ENCODE measurements around the gene TRABD2A. TPM values are rescaled to one million over a fixed set of nuclear protein-coding genes. Genes with fewer than 3 reads are reported as not detected.

The TRABD2A gene
- total and polyA plus RNA-seq, 9 of the 15 experiments (the other 6 are each of a cell fraction or from before 2014, with no cell fraction given): 0.07 to 0.45 (median 0.25) TPM

Other genes starting within 250 kb of the TRABD2A start
- gene TMSB10, start 24.6 kb upstream of the TRABD2A start, total RNA-seq (2014; rRNA removed): 1,173 and 2,226 TPM in 2 replicates
- 959 and 1,048 TPM in 2 replicates for gene TMSB10, start 24.6 kb upstream of the TRABD2A start, total RNA-seq (2014; rRNA removed; fragmentation: Illumina TruSeq; extraction: Trizol)
- gene TMSB10, start 24.6 kb upstream of the TRABD2A start, total RNA-seq (2015; rRNA removed; fragmentation: Illumina TruSeq; extraction: Trizol): 1,394 and 1,397 TPM in 2 replicates
- 583 and 608 TPM in 2 replicates for gene TMSB10, start 24.6 kb upstream of the TRABD2A start, total RNA-seq (2021)
- gene TMSB10, start 24.6 kb upstream of the TRABD2A start, polyA plus RNA-seq (2011; rRNA removed): 266 and 531 TPM in 2 replicates
- gene TMSB10, start 24.6 kb upstream of the TRABD2A start, polyA plus RNA-seq (2014; fragmentation: Illumina TruSeq; extraction: Trizol): 1,329 TPM in 2 replicates
- 100 to 1,000 TPM; 382 to 669 TPM for gene TMSB10, start 24.6 kb upstream of the TRABD2A start, polyA plus RNA-seq (2014; fragmentation: Nextera tagmentation; extraction: Ambion mirVana)
- 1,359 and 1,607 TPM in 2 replicates for gene TMSB10, start 24.6 kb upstream of the TRABD2A start, polyA plus RNA-seq (2014; rRNA removed)
- 30.7 and 34.7 TPM in 2 replicates for gene KCMF1, start 90.1 kb upstream of the TRABD2A start, total RNA-seq (2014; rRNA removed)
- gene KCMF1, start 90.1 kb upstream of the TRABD2A start, total RNA-seq (2014; rRNA removed; fragmentation: Illumina TruSeq; extraction: Trizol): 61.3 and 73.9 TPM in 2 replicates
- 46.5 and 47.0 TPM in 2 replicates for gene KCMF1, start 90.1 kb upstream of the TRABD2A start, total RNA-seq (2015; rRNA removed; fragmentation: Illumina TruSeq; extraction: Trizol)
- 68.8 and 69.5 TPM in 2 replicates for gene KCMF1, start 90.1 kb upstream of the TRABD2A start, total RNA-seq (2021)
- 57.7 and 88.2 TPM in 2 replicates for gene KCMF1, start 90.1 kb upstream of the TRABD2A start, polyA plus RNA-seq (2011; rRNA removed)
- 52.0 and 52.8 TPM in 2 replicates for gene KCMF1, start 90.1 kb upstream of the TRABD2A start, polyA plus RNA-seq (2014; fragmentation: Illumina TruSeq; extraction: Trizol)
- gene KCMF1, start 90.1 kb upstream of the TRABD2A start, polyA plus RNA-seq (2014; fragmentation: Nextera tagmentation; extraction: Ambion mirVana): 1 to 10 TPM; 6.8 to 7.5 TPM
- gene KCMF1, start 90.1 kb upstream of the TRABD2A start, polyA plus RNA-seq (2014; rRNA removed): 36.7 and 43.9 TPM in 2 replicates